ENCODE measurements around the gene THEM4. TPM values are rescaled to one million over a fixed set of nuclear protein-coding genes. Genes with fewer than 3 reads are reported as not detected.
A peak's percentile ranks its signal among the peaks of the same experiment; 100 is the strongest.

Gene THEM4
- total RNA-seq, 2 experiments from 2014 or later: 7.2 to 21.5 TPM

- BruUV-seq (replicated peaks): no TSS peak
- intact Hi-C loops (cut with micrococcal nuclease; ENCODE audit: unreplicated experiment): no loop called here
- H3K79me2 ChIP-seq (ENCODE audit: insufficient read depth, low read depth, low read length): no peaks in the 10 kb centered on the region
- no peak overlapping the region for H3K4me3 ChIP-seq (ENCODE audit: low read depth, low read length, poor library complexity, severe bottlenecking)
- no peak for TF ChIP-seq EZH2phosphoT487 (IDR thresholded peaks at IDR 0.05; ENCODE audit: borderline replicate concordance, low read depth, low read length)
- TF ChIP-seq CTCF (conservative IDR thresholded peaks at IDR 0.05; ENCODE audit: low read length): no peak
- H2AFZ ChIP-seq (ENCODE audit: low read length): no peak overlapping the region
- H3K27ac ChIP-seq (ENCODE audit: low read depth, low read length, poor library complexity, severe bottlenecking): no peak overlapping the region
- no peaks in the 10 kb centered on the region for H3K9me3 ChIP-seq (ENCODE audit: low read length)
- no peaks in the 10 kb centered on the region for H3K36me3 ChIP-seq (ENCODE audit: insufficient read depth, low read length)
- H3K9me2 ChIP-seq (ENCODE audit: insufficient read depth, low read length): no peaks in the 10 kb centered on the region
- H3K4me2 ChIP-seq (ENCODE audit: low read length): no peak overlapping the region
- ChIA-PET POLR2A (no interaction called here), CTCF (ENCODE audit: unreplicated experiment) (no interaction called here)
- H4K20me1 ChIP-seq (ENCODE audit: insufficient read depth, low read length): no peaks in the 10 kb centered on the region
- H3K4me1 ChIP-seq (ENCODE audit: insufficient read depth, low read length, poor library complexity, severe bottlenecking): peaks cover 3% of the 10 kb centered on the region
- no peak for DNase-seq (ENCODE audit: low spot score)
These were observed 54.7 kb downstream of the THEM4 start for GRCh38 chr1:151854658-151855057.

DNA sequence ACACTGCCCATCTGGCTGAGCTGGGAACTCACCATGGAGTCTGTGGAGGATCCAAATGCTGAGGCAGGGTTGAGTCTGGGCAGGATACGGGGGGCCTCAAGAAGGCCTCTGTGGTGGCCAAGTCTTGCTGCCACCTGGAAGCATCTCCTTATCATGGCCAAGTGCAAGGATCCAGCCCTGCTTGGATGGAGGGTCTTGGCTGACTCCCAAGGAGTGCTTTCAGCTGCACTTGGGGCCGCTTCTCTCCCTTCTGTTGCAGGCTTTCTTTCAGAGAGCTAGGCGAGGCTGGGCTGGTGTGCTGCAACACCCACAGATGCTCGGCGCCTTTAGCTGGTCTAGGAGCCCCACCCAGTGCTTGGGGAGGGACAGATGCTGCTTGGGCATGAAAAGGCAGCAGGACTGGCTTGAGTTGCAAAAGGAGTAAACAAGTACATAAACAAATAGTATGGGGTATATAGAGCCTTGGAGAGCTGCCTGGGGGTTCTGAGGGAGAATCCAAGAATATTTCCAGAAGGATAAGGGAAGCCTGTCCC is 55.8 kb downstream of the THEM4 start, which contains the start of gene THEM5:
Gene THEM5 (minus strand): TSS at position 302 of the 533 bp plus-strand sequence. CDS start 147 bp downstream, at position 155.
- POLR2A ChIA-PET: interaction anchor here (0.5 to 0.6 kb wide), 2 partner anchors 13 to 162 kb away, joined by 3 to 5 read pairs; no protein-coding TSS in a partner anchor

More for the DNA sequence above, 55.8 kb downstream of the THEM4 start, which contains the start of gene THEM5:
- no peak for DNase-seq (ENCODE audit: low spot score)
- Histone ChIP-seq H3K36me3 (ENCODE audit: insufficient read depth, low read length) (no peaks in the 10 kb centered on the region), H3K4me2 (ENCODE audit: low read length) (no peak within 1 kb of the TSS), H3K9me3 (ENCODE audit: low read length) (no peaks in the 10 kb centered on the region), H3K9me2 (ENCODE audit: insufficient read depth, low read length) (no peaks in the 10 kb centered on the region), H3K4me3 (ENCODE audit: low read depth, low read length, poor library complexity, severe bottlenecking) (no peak within 1 kb of the TSS), H3K4me1 (ENCODE audit: insufficient read depth, low read length, poor library complexity, severe bottlenecking) (no peaks in the 10 kb centered on the region), H4K20me1 (ENCODE audit: insufficient read depth, low read length) (no peaks in the 10 kb centered on the region), H3K27ac (ENCODE audit: low read depth, low read length, poor library complexity, severe bottlenecking) (no peak within 1 kb of the TSS), H3K79me2 (ENCODE audit: insufficient read depth, low read depth, low read length) (no peaks in the 10 kb centered on the region), H2AFZ (ENCODE audit: low read length) (no peak within 1 kb of the TSS)
- no TSS peak for BruUV-seq (replicated peaks)
- CTCF ChIA-PET (ENCODE audit: unreplicated experiment): no interaction called here
- intact Hi-C loops (cut with micrococcal nuclease; ENCODE audit: unreplicated experiment): no loop called here
- TF ChIP-seq EZH2phosphoT487 (IDR thresholded peaks at IDR 0.05; ENCODE audit: borderline replicate concordance, low read depth, low read length) (no peak), CTCF (conservative IDR thresholded peaks at IDR 0.05; ENCODE audit: low read length) (0 out of 2 replicates have a peak, but pooled peaks have one; percentile 21)
